Mesendoderm (in vitro differentiated cells): ENCODE data around the gene STX8.

ENCODE experiments used
- DNase-seq: peaks from one replicate; pipeline ENCODE4 v3.0.0; 2013
- H2AK5ac ChIP-seq: 2 replicates; pipeline ENCODE4 v1.6.1; 2013; ENCODE audit warnings: low read length, inconsistent platforms
- H2BK120ac ChIP-seq: 2 replicates; pipeline ENCODE4 v1.6.1; 2013; ENCODE audit warnings: low read depth, mild to moderate bottlenecking, low read length, moderate library complexity, mixed read lengths
- H2BK15ac ChIP-seq: replicated peaks from 2 replicates; pipeline ENCODE4 v1.6.1; 2013; ENCODE audit warnings: low read depth, mild to moderate bottlenecking, moderate library complexity
- H2BK5ac ChIP-seq: 2 replicates; pipeline ENCODE4 v1.6.1; 2013; ENCODE audit warnings: low read length, inconsistent platforms
- H3K18ac ChIP-seq: 2 replicates; pipeline ENCODE4 v1.6.1; 2013; ENCODE audit warnings: mild to moderate bottlenecking, low read length, mixed read lengths
- H3K23ac ChIP-seq: one replicate; pipeline ENCODE4 v1.6.1; 2013; ENCODE audit warnings: low read length
- H3K27ac ChIP-seq: 2 replicates; pipeline ENCODE4 v1.5.1; 2013; ENCODE audit warnings: low read depth, mild to moderate bottlenecking, inconsistent platforms, low read length, moderate library complexity
- H3K27me3 ChIP-seq: 2 replicates; pipeline ENCODE4 v1.6.1; 2013; ENCODE audit warnings: low read length, control low read depth, mild to moderate bottlenecking, inconsistent platforms; ENCODE audit not compliant: insufficient read depth, poor library complexity
- H3K36me3 ChIP-seq: 2 replicates; pipeline ENCODE4 v1.6.1; 2013; ENCODE audit warnings: low read length, inconsistent platforms; ENCODE audit not compliant: control insufficient read depth, insufficient read depth
- H3K4ac ChIP-seq: one replicate; pipeline ENCODE4 v1.6.1; 2013; ENCODE audit warnings: low read depth, mild to moderate bottlenecking, low read length, moderate library complexity
- H3K4me1 ChIP-seq: 2 replicates; pipeline ENCODE4 v1.6.1; 2013; ENCODE audit warnings: low read depth, low read length, inconsistent platforms; ENCODE audit not compliant: control insufficient read depth
- H3K4me2 ChIP-seq: 2 replicates; pipeline ENCODE4 v1.6.1; 2013; ENCODE audit warnings: low read length
- H3K4me3 ChIP-seq: 2 replicates; pipeline ENCODE4 v1.5.1; 2013; ENCODE audit warnings: mild to moderate bottlenecking, low read length
- H3K56ac ChIP-seq: one replicate; pipeline ENCODE4 v1.6.1; 2013; ENCODE audit warnings: low read length
- H3K79me1 ChIP-seq: 2 replicates; pipeline ENCODE4 v1.6.1; 2013; ENCODE audit warnings: low read length, inconsistent platforms
- H3K79me2 ChIP-seq: 2 replicates; pipeline ENCODE4 v1.6.1; 2013; ENCODE audit warnings: mild to moderate bottlenecking, low read length; ENCODE audit not compliant: control insufficient read depth, insufficient read depth
- H3K9ac ChIP-seq: 2 replicates; pipeline ENCODE4 v1.6.1; 2013; ENCODE audit warnings: low read length, inconsistent platforms
- H4K5ac ChIP-seq: one replicate; pipeline ENCODE4 v1.6.1; 2013; ENCODE audit warnings: low read length
- H4K8ac ChIP-seq: one replicate; pipeline ENCODE4 v1.6.1; 2013; ENCODE audit warnings: low read depth, mild to moderate bottlenecking, control low read depth, low read length, moderate library complexity
- WGBS: extraction: QIAGEN DNeasy Blood & Tissue Kit; methylation state at CpG from one replicate; pipeline ENCODE4 v1.1.7; 2013; ENCODE audit warnings: low lambda C conversion rate, missing lambda C conversion rate; ENCODE audit not compliant: insufficient coverage; ENCODE audit errors: extremely low coverage; 5-methylcytosine and 5-hydroxymethylcytosine counted together

Gene STX8

GRCh38 chr17:9414471-9414870 is 161.1 kb downstream of the STX8 start:
- no peak overlapping the region for H2AK5ac ChIP-seq
- no peak overlapping the region for H3K23ac ChIP-seq
- H3K36me3 ChIP-seq = no peaks in the 10 kb centered on the region
- no peaks in the 10 kb centered on the region for H3K27me3 ChIP-seq
- no peaks in the 10 kb centered on the region for H3K79me2 ChIP-seq
- no peak overlapping the region for H3K4ac ChIP-seq
- no peak overlapping the region for H4K8ac ChIP-seq
- H3K18ac ChIP-seq = no peak overlapping the region
- H3K27ac ChIP-seq = no peak overlapping the region
- no peak overlapping the region for H3K4me2 ChIP-seq
- H3K4me3 ChIP-seq = no peak overlapping the region
- no peak overlapping the region for H3K56ac ChIP-seq
- no peak overlapping the region for H3K9ac ChIP-seq
- no peak overlapping the region for H4K5ac ChIP-seq
- no peak overlapping the region for H2BK5ac ChIP-seq
- no peak overlapping the region for H2BK120ac ChIP-seq
- no peaks in the 10 kb centered on the region for H3K4me1 ChIP-seq
- H3K79me1 ChIP-seq = no peaks in the 10 kb centered on the region
- no peak overlapping the region for H2BK15ac ChIP-seq
- WGBS = no CpG with 5 or more reads among the region's 3 CpGs
- DNase-seq = no peak

GRCh38 chr17:9410737-9411136 is 164.9 kb downstream of the STX8 start:
- Histone ChIP-seq H2AK5ac (no peak overlapping the region), H3K27me3 (no peaks in the 10 kb centered on the region), H2BK5ac (no peak overlapping the region), H3K23ac (no peak overlapping the region), H3K27ac (no peak overlapping the region), H3K4ac (no peak overlapping the region), H3K4me1 (no peaks in the 10 kb centered on the region), H3K36me3 (no peaks in the 10 kb centered on the region), H3K4me3 (no peak overlapping the region), H3K9ac (no peak overlapping the region), H4K8ac (no peak overlapping the region), H4K5ac (no peak overlapping the region), H3K4me2 (no peak overlapping the region), H3K79me2 (no peaks in the 10 kb centered on the region), H3K56ac (no peak overlapping the region), H2BK120ac (no peak overlapping the region), H2BK15ac (no peak overlapping the region), H3K18ac (no peak overlapping the region), H3K79me1 (no peaks in the 10 kb centered on the region)
- no peak for DNase-seq
- WGBS = no CpG with 5 or more reads among the region's 2 CpGs

- H3K56ac ChIP-seq = no peak overlapping the region
- H3K79me1 ChIP-seq = no peaks in the 10 kb centered on the region
- DNase-seq = no peak
- no peak overlapping the region for H3K4ac ChIP-seq
- no peaks in the 10 kb centered on the region for H3K79me2 ChIP-seq
- no peak overlapping the region for H2BK15ac ChIP-seq
- H3K36me3 ChIP-seq = no peaks in the 10 kb centered on the region
- no peak overlapping the region for H4K8ac ChIP-seq
- no peak overlapping the region for H3K23ac ChIP-seq
- H3K4me2 ChIP-seq = no peak overlapping the region
- no CpG with 5 or more reads among the region's 9 CpGs for WGBS
- no peak overlapping the region for H2AK5ac ChIP-seq
- H2BK5ac ChIP-seq = no peak overlapping the region
- no peak overlapping the region for H4K5ac ChIP-seq
- no peak overlapping the region for H3K27ac ChIP-seq
- no peak overlapping the region for H2BK120ac ChIP-seq
- no peak overlapping the region for H3K18ac ChIP-seq
- no peak overlapping the region for H3K9ac ChIP-seq
- H3K4me3 ChIP-seq = no peak overlapping the region
- no peaks in the 10 kb centered on the region for H3K27me3 ChIP-seq
- H3K4me1 ChIP-seq = no peaks in the 10 kb centered on the region
These were observed 165.3 kb downstream of the STX8 start for GRCh38 chr17:9410301-9410700.

- no peak overlapping the region for H2AK5ac ChIP-seq
- no peaks in the 10 kb centered on the region for H3K79me1 ChIP-seq
- no peaks in the 10 kb centered on the region for H3K4me1 ChIP-seq
- H4K8ac ChIP-seq = no peak overlapping the region
- no peak overlapping the region for H3K4me3 ChIP-seq
- no peak for DNase-seq
- no peak overlapping the region for H3K4me2 ChIP-seq
- H2BK120ac ChIP-seq = no peak overlapping the region
- H4K5ac ChIP-seq = no peak overlapping the region
- no peak overlapping the region for H3K27ac ChIP-seq
- no peak overlapping the region for H2BK5ac ChIP-seq
- no peaks in the 10 kb centered on the region for H3K36me3 ChIP-seq
- H2BK15ac ChIP-seq = no peak overlapping the region
- no peak overlapping the region for H3K4ac ChIP-seq
- no peaks in the 10 kb centered on the region for H3K27me3 ChIP-seq
- H3K23ac ChIP-seq = no peak overlapping the region
- H3K9ac ChIP-seq = no peak overlapping the region
- no peaks in the 10 kb centered on the region for H3K79me2 ChIP-seq
- H3K18ac ChIP-seq = no peak overlapping the region
- no CpG with 5 or more reads among the region's 4 CpGs for WGBS
- H3K56ac ChIP-seq = no peak overlapping the region
These were observed 165.7 kb downstream of the STX8 start for GRCh38 chr17:9409878-9410277.

- Histone ChIP-seq H3K4me2 (no peak overlapping the region), H3K27ac (no peak overlapping the region), H2BK5ac (no peak overlapping the region), H3K79me1 (no peaks in the 10 kb centered on the region), H3K9ac (no peak overlapping the region), H2AK5ac (no peak overlapping the region), H3K36me3 (no peaks in the 10 kb centered on the region), H3K23ac (no peak overlapping the region), H2BK15ac (no peak overlapping the region), H3K4ac (no peak overlapping the region), H4K5ac (no peak overlapping the region), H2BK120ac (no peak overlapping the region), H3K56ac (no peak overlapping the region), H3K18ac (no peak overlapping the region), H3K4me3 (no peak overlapping the region), H3K79me2 (no peaks in the 10 kb centered on the region), H4K8ac (no peak overlapping the region), H3K4me1 (no peaks in the 10 kb centered on the region), H3K27me3 (no peaks in the 10 kb centered on the region)
- DNase-seq = peak; percentile 11
- WGBS = no CpG with 5 or more reads among the region's 12 CpGs
These were observed 166.5 kb downstream of the STX8 start for GRCh38 chr17:9408868-9409829.
